NCI-H2107 treated with DMSO at 0.1 percent for 48 hours (cell line): ENCODE data around the gene GJA9.
"Not testable (repeated sequence)": the region's sequence is repeated elsewhere in the genome, so short reads cannot be mapped to it uniquely, and the experiment has no call there.

Experiments
- DNase-seq: peaks from one replicate; lab custom pipeline; 2025; ENCODE audit not compliant: unreplicated experiment; lab: John Stamatoyannopoulos, UW

GJA9 gene

DNA sequence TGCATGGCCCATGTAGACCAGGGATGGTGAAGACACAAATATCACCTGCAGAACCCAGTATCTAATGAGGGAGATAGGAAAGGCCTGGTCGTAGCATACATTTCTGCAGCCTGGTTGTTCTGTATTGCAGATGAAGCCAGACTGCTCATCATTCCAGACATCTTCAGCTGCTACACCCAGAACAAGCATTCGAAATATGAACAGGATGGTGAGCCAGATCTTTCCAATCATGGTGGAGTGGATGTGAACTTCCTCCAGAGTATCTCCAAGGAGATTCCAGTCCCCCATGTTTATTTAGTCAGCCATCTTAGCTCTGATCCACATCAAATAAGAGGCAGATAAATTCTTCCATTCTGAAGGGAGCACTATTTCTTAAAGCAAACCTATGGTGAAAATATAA lies 5.6 kb downstream of the GJA9 start:
- no peak for DNase-seq

DNA sequence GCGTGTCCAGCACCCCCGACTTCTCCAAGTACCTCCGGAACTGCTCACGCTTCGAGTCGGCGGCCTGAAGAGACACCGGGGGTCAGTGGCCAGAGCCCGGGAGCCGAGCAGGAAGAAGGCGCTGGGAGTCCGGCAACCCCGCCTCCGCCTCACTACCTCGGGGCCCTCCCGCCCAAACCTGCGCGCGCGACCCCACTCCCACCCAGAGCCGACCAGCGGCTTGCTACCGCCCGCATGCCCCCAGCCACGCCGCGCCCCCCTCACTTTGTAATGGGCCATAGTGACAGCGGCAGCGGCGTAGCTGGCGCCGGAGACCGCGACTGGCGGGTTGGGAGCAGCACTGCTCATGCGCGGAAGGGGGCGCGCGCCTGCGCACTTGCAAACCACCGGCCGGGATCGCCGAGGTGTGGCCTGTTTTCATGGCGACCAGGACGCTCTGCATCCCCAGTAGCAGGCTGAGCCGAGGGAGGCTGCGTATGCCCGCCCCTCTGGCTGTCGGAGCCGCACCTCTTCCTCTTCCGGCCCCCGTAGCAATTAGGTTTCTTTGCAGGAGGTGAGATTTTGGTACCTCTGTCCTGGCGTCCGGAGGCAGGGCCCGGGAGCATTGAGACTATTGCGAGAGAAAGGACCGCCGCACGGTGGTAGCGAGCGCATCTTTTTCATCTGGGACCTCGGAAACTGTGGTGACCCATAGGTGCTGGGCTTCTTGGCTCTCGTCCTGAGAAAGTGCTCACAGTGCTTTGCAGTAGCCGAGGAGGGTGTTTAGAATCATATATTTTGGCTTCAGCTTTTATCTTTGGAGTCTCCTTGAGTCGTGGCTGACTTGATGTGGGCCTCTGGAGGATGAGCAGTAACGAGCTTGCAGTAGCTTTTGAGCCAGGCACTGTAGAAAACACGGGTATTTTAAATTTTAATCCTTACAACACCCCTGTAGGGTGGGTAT lies 8.1 kb downstream of the GJA9 start, which contains the start of gene MYCBP:
Gene MYCBP (minus strand): TSS at position 322 of the 943 bp plus-strand sequence. CDS start 43 bp downstream, at position 279.
- peak; percentile 100 for DNase-seq

DNA sequence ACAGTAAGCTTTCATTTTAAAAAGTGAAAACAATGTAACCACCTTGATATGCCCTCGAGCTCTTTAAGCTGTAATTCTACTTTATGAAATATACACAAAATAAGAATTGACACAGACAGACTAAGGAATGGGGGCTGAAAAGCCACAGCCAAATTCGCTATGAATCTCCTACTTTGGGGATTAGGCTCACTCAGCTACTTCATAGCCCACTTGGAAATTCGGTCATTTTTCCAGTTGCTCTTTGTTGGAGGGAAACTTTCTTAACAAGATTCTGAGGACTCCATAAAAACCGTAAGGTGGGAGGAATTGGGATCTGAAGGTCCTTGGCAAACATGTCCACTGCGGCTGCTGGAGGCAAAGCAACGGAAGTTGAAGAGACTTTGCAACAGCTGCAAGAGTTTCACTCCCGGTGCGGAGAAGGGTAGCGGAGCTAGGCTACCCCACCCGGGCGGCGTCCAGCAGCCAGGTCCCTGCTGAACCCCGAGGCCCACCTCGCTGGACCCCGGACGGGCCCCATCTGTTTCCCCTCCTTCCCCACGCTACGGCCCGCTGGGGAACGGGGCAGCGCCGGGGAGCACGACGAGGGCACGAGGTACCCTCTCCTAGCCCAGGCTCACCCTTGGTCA lies 8.9 kb downstream of the GJA9 start:
- peak; percentile 94 for DNase-seq

DNA sequence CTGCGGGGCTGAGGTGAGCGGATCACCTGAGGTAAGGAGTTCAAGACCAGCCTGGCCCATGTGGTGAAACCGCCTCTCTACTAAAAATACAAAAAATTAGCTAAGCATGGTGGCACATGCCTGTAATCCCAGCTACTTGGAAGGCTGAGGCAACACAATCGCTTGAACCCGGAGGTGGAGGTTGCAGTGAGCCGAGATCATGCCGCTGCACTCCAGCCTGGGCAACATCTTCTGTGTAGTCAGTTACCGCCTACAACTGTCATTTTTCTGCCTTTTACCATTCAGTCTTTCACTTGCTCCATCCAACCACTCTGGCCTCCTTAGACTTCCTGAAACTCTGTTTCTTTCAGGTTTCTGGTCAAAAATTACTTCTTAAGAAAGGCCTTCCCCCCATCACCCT lies 10.4 kb downstream of the GJA9 start:
- DNase-seq: no peak

DNA sequence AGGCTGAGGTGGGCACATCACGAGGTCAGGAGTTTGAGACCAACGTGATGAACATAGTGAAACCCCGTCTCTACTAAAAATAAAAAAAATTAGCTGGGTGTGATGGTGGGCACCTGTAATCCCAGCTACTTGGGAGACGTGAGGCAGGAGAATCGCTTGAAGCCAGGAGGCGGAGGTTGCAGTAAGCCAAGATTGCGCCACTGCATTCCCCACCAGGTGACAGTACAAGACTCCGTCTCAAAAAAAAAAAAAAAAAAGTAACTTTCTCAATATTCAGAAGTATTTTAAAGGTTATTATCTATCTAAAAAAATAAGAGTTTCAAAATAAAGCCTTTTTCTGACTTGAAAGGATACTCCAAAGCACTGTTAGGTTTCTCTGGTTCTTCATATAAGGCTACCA lies 14.2 kb downstream of the GJA9 start:
- DNase-seq: no peak

DNA sequence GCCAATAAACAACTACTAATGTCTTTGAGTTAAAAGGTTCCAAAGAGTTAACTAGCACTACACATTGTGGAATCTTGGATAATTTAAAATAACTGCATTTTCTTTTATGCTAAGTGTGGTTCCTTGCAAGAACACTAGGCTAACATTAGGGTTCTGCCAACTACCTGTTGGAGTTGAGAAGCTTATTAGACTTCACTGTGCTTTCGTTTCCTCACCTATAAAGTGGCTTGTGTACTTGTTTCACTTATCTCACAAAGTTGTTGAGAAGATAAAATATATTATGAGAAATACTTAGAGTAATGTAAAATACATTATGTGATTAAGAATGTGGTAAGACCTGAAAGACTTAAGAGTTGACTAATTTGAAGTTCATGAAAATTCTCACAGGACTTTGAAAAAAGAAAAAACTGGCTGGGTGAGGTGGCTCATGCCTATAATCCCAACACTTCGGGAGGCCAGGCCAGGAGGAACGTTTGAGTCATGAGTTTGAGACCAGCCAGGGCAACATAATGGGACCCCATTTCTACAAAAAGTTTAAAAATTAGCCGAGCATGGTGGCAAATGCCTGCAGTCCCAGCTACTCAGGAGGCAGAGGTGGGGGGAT lies 16.2 kb downstream of the GJA9 start:
- DNase-seq: no peak

DNA sequence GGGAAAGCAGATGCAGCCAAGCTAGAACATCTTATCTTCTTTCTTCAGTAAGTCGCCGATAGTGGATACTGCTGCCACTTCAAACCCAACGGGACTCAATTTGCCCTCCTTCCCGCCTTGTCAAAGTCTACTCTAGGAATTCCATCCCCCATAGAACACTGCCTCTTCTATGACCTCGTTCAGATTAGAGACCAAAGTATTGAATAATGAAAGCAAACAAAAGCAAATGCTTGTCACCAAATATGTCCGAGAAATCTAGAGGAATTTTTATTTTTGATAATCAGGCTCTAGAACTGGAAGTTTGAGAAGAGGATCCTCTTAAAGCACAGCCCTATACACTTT lies 21.0 kb downstream of the GJA9 start:
- peak; percentile 100 for DNase-seq

DNA sequence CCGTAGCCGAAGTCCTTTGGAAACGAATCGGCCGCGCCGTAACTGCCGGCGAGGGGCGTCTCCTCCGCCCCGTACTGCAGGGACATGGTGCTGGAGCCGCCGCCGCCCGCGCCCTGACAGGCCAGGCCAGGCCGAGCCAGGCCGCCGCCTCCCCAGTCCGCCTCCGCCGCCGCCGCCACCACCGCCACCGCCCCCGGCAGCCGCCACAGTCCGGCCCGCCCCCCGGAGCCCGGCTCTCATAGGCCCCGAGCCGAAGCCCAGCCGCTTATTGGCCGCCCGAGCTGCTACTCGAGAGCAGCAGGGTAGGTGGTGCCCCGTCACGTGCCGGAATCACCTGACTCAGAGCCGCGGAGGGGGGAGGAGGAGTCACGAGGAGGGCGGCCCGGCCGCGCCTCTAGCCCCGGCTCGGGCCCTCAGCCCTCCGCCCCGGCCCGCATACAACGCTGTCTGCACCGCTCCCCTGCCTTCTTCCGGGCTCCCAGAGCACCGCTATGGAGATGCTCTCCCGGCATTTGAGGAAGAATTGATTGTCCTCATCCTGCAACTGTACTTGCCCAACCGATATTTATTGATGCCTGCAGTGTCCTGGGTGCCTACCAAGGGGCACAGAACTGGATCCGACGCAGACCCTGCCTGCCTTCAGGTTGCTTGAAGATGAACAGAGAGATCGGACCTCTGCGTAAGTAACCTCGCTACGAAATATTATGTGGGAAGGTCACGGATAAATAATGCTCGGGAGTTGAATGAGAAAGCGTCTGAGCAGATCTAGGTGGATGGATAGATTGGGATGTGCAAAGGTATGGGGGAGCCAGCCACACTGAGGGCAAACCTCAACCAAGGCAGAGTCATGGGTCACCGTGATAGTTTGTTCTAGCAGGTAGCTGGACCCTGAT lies 21.6 kb downstream of the GJA9 start, which contains the start of gene RRAGC:
Gene RRAGC (minus strand): TSS at position 212 of the 893 bp plus-strand sequence. CDS start 126 bp downstream, at position 86.
- peak; percentile 100 for DNase-seq

DNA sequence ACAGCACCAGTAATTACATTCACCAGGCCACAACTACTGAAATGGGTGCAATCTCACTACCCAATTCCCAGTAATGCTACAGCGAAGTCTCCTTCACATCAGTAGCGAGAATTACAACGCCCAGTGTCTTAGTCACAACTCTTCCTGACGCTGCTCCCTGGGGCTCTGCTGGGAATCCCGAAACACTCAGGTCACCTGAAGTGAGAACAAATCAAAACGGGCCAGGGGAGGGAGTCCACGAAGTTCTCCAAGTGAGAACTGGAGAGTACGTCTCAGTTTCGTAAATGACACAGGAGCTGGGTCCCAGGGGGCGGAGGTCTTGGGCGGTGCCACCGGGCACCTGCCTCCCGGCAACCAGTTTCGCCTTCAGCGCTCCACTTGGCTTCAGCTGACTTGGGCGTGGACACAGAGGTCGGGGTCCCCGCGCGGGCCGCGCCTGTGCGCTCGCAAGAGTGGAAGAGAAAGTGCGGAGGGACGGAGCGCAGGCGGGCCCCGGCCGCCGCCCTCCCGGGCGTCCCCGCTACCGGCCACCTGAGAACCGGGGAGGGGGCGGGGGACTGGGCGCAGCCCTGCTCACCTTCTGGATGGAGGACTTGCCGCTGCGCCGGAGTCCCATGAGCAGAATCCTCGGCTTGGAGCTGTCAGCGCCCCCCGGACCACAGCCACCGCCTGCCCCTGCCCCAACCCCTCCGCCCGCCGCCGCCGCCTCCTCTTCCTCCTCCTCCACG lies 22.4 kb downstream of the GJA9 start:
- peak; percentile 100 for DNase-seq

DNA sequence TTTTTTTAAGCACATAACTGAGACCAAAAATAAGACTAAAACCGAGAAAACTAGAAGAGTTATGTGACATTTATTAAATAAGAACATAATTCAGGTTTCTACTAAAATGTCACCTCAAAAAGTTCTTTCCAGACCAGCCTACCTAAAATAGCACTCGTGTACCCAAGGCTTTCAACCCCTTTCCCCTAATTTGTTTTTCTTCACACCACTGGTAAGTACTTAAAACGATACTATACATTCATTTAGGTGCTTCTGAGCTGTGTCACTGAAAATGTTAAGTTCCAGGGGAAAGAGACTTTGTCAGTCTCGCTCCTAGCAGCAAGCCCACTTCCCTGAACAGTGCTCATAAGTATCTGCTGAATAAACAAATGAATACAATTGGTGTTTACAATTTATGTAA lies 28.6 kb downstream of the GJA9 start:
- DNase-seq: no peak

DNA sequence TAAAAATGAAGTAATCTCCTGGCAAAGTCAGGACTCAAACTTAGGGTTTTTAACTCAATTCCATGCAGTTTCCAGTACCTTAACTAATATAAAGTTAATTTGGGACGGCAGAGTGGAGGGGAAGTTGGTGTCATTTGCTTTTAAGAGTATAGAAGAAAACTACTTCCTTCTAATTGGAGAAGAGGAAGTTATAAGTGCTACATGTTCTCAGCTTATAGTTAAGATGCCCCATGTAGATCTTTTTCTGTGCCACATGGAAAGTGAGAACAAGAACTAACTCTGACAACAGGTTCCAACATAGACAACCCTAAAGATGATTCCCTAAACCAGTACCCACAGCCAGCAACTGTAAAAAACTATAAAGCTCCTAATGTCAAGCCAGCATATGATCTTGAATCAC lies 33.3 kb downstream of the GJA9 start:
- no peak for DNase-seq

DNA sequence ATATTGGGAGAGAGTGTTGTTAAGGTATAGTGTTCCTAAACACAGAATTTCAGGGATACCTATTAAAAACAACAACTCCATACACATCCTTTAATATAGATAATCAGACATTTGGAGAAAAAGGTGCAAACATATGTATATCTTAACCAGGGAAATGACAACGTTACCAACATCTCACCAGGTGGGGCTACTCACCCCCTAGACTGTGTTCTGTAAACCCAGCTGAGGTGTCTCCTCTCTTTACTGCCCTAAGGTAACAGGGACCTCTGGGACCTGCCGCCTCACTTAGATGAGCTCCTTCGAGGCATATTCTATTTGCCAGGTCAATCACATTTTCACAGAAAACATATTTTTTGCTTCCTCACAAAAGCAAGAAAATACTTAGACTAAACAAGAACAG lies 35.2 kb downstream of the GJA9 start:
- no peak for DNase-seq

DNA sequence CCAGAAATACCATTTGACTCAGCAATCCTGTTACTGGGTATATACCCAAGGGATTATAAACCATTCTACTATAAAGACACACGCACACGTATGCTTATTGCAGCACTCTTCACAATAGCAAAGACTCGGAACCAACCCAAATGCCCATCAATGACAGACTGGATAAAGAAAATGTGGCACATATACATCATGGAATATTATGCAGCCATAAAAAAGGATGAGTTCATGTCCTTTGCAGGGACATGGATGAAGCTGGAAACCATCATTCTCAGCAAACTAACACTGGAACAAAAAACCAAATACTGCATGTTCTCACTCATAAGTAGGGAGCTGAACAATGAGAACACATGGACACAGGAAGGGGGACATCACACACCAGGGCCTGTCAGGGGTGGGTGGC lies 36.3 kb downstream of the GJA9 start:
- DNase-seq: not testable (repeated sequence)

DNA sequence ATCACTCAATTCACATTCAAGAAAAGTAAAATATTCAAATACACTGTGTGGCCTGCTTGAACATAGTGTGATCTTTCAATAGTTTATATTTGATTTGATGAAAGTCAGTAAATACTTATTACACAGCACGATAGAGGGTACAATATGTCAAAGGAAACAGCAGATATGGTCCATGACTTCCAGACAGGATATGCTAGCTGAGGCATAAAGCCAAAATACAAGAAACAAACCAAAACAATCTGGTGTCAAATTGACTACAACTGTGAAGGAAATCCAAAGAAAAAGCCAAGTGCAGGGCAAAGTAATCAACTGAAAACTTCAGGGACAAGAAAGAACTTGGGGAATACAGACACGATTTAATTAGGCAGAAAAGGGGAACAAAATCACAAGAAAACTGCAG lies 41.1 kb downstream of the GJA9 start:
- no peak for DNase-seq

DNA sequence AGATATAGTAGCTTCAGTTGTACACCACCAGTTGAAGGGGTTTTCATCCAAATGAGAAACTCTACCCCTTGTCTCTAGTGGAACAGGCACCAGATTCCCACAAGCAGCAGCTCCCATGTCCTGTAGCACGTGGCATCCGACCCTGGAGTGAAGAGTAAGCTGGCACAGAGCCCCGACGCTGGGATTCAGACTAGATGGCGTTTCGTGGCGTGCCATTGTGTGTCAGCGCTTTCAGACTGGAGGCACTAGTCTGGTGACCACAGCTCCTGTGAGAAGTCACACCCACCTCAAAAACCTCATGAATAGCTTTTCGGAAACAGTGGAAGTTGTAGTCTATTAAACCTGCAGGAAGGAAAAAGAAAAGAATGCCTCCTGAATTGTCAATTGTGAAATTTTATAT lies 42.0 kb downstream of the GJA9 start:
- no peak for DNase-seq

DNA sequence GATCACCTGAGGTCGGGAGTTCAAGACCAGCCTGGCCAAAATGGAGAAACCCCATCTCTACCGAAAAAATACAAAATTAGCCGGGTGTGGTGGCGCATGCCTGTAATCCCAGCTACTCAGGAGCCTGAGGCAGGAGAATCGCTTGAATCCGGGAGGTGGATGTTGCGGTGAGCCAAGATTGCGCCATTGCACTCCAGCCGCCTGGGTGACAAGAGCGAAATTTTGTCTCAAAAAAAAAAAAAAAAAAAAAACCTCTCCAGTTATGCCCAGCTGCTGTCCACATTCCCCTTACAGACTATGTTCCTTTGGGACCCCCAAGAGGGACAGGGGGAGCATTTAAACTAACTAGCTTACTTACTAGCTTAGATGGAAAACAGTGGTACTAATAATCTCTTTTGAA lies 45.1 kb downstream of the GJA9 start:
- DNase-seq: not testable (repeated sequence)

DNA sequence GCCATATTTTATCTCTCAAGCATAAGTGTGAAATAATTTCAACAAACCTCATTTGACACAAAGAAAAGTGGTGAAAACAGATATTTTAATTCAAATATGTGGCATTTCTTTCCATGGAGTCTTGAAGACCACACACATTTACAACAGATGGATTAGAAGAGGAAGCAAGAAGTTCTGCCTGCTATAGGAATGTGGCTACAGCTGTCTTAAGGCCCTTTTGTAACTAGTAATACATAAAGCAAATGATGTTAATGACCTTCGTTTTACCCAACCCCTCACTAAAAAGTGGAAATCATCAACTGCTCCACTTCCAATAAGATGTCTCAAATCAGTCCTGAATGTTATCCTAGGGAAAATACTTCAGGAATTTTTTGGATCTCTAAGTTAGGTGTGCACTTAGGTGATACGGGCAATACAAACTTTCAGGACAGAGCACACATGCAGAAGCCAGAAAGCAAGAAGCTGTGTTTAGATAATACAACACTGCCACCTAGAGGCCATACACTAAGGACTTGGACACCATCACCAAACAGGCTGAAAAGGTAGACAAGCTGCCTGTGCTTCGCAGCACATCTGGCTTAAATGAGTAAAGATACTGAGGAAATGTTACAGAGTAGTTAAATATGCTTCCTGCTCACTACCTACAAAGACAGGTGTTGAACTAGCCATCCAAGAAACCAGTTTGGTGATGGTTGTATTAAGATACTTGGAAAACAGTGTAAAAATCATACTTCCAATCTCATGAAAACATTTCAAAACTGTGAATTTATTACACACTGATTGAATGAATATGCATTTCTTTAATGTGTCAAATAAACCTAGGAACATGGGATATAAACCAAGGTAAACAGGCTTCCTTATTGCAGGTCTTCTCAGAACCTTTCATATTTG lies 46.2 kb downstream of the GJA9 start:
- peak; percentile 100 for DNase-seq

DNA sequence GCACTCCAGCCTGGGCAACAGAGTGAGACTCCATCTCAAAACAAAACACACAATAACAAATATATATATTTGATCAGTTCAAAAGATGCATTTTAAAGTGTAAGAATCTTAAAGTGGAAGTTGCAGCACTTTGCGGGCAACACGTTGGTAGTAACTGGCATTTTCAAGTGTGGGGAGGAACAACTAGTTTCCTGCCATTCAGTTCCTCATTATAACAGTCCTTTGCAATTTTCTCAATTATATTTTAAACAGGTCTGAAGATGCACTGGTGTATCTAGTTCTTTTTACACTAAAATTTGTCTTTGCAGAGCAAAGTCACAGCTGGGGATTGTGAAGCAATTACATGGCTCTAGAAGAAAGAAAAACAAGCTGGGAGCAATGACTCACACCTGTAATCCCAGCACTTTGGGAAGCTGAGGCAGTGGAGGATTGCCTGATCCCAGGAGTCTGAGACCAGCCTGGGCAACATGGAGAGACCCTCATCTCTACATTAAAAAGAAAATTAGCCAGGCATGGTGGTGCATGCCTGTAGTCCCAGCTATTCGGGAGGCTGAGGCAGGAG lies 47.1 kb downstream of the GJA9 start:
- DNase-seq: no peak

DNA sequence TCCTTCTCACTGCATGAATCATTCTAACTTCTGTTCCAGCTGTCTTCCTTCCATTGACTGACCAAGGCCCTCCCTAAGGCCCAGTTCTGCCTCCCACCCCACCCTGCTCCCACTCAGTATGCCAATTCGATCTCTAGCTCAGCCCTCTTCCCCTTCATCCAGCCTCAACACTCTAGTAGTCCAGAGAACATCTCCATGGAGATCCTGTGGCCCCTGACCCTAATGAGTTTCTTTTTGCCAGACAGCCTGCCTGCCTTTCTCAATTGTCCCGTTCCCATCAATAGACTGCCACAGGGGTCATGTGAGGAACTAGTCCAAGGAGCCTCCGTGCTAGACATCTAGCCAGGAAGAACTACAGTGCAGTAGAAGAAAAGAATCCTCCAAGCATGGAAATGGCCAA lies 48.2 kb downstream of the GJA9 start:
- no peak for DNase-seq
